Measurements from ENCODE around the gene GPD2.

Gene GPD2

GRCh38 chr2:156457523-156458517 lies 21.6 kb downstream of the GPD2 start:
- no peak for DNase-seq (ENCODE audit: low spot score)

DNA sequence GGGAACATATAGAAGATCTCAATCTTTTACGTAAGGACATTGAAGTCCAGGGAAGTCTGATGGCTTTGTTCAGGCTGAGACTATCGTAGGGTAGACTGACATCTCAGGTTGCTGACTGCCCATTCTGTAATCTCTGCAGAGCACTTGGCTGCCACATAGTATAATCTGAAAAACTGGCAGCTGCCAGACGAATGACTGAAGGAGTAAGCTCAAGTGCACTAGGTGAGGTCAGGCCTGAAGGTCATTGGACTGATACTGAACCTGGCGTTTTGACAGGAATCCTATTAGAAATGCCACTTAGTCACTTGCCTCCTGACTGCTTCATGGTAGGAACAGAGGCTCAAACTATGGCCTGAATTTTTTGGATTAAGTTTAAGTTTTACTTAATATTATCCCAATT lies 23.5 kb downstream of the GPD2 start:
- POLR2A ChIA-PET (ENCODE audit: low non-redundant PET) = no interaction called here
- DNase-seq (ENCODE audit: low spot score) = no peak
- CTCF ChIA-PET = no interaction called here
- no peak overlapping the region for H3K27ac ChIP-seq
- TF ChIP-seq CTCF (conservative IDR thresholded peaks at IDR 0.05; ENCODE audit: low read depth) = no peak

More at GRCh38 chr2:156457523-156458517, 21.6 kb downstream of the GPD2 start:
- CTCF ChIA-PET = interaction anchor here (0.6 to 1.0 kb wide), 4 partner anchors 15 to 131 kb away, joined by 3 read pairs; no protein-coding TSS in a partner anchor
- POLR2A ChIA-PET (ENCODE audit: low non-redundant PET) = no interaction called here
- H3K27ac ChIP-seq = no peak overlapping the region
- no peak for TF ChIP-seq CTCF (conservative IDR thresholded peaks at IDR 0.05; ENCODE audit: low read depth)

GRCh38 chr2:156464106-156464505 lies 27.9 kb downstream of the GPD2 start:
- CTCF ChIA-PET = interaction anchor here (0.7 kb wide), 1 partner anchor 459 kb away, joined by 5 read pairs; no protein-coding TSS in a partner anchor
- no peak overlapping the region for H3K27ac ChIP-seq
- POLR2A ChIA-PET (ENCODE audit: low non-redundant PET) = no interaction called here
- no peak for DNase-seq (ENCODE audit: low spot score)
- no peak for TF ChIP-seq CTCF (conservative IDR thresholded peaks at IDR 0.05; ENCODE audit: low read depth)

GRCh38 chr2:156465573-156465972 lies 29.4 kb downstream of the GPD2 start:
- POLR2A ChIA-PET (ENCODE audit: low non-redundant PET) = no interaction called here
- no peak for DNase-seq (ENCODE audit: low spot score)
- CTCF ChIA-PET = interaction anchor here (0.6 kb wide), 1 partner anchor 15 kb away, joined by 3 read pairs; no protein-coding TSS in a partner anchor
- TF ChIP-seq CTCF (conservative IDR thresholded peaks at IDR 0.05; ENCODE audit: low read depth) = no peak
- no peak overlapping the region for H3K27ac ChIP-seq

- H3K27ac ChIP-seq = no peak overlapping the region
- ChIA-PET POLR2A (ENCODE audit: low non-redundant PET) (no interaction called here), CTCF (interaction anchor here (0.6 to 1.1 kb wide), 4 partner anchors 10 to 799 kb away, joined by 3 to 5 read pairs (median 3); partner anchors contain the start of gene GPD2)
These were observed 30.7 kb downstream of the GPD2 start for GRCh38 chr2:156466739-156467405.

More at GRCh38 chr2:156466739-156467405, 30.7 kb downstream of the GPD2 start:
- no peak for DNase-seq (ENCODE audit: low spot score)
- TF ChIP-seq CTCF (conservative IDR thresholded peaks at IDR 0.05; ENCODE audit: low read depth) = no peak
